ENCODE measurements around the gene CCDC24. TPM values are rescaled to one million over a fixed set of nuclear protein-coding genes. Genes with fewer than 3 reads are reported as not detected.

The CCDC24 gene
- total and polyA plus RNA-seq, 2 of the 13 experiments (the other 11 are each of a cell fraction or from before 2014, with no cell fraction given), result 1.4 to 2.9 TPM

GRCh38 chr1:44029911-44030604, 38.7 kb downstream of the CCDC24 start (continued):
- TF ChIP-seq ZNF574 (CRISPR knock-in tag; IDR thresholded peaks at IDR 0.05) (no peak), ARID4A (CRISPR knock-in tag; IDR thresholded peaks at IDR 0.05; ENCODE audit: borderline replicate concordance) (peak; percentile 83; the same call in 1 of the 2 replicates), SRY (CRISPR knock-in tag; IDR thresholded peaks at IDR 0.05) (peak; percentile 62; the same call in 1 of the 2 replicates), SALL2 (CRISPR knock-in tag; IDR thresholded peaks at IDR 0.05) (peak; percentile 33; the same call in 1 of the 2 replicates), MED13 (CRISPR knock-in tag; IDR thresholded peaks at IDR 0.05) (0 out of 2 replicates have a peak, but pooled peaks have one; percentile 21), FOXA3 (CRISPR knock-in tag; IDR thresholded peaks at IDR 0.05) (peak; percentile 7; the same call in 1 of the 2 replicates), ZMYM4 (CRISPR knock-in tag; IDR thresholded peaks at IDR 0.05) (0 out of 2 replicates have a peak, but pooled peaks have one; percentile 46), HOXD1 (CRISPR knock-in tag; IDR thresholded peaks at IDR 0.05) (peak; percentile 20; the same call in 1 of the 2 replicates), HMGXB4 (CRISPR knock-in tag; IDR thresholded peaks at IDR 0.05; ENCODE audit: borderline replicate concordance in 1 of 2, low read depth in 1 of 2) (peak; percentile 1 to 4; a peak in 1 of 4 replicates), ZBTB25 (CRISPR knock-in tag; IDR thresholded peaks at IDR 0.05) (peak; percentile 55; the same call in 1 of the 2 replicates), ELF3 (CRISPR knock-in tag; IDR thresholded peaks at IDR 0.05) (no peak), ZSCAN20 (CRISPR knock-in tag; IDR thresholded peaks at IDR 0.05; ENCODE audit: borderline replicate concordance) (peak; percentile 34; the same call in 1 of the 2 replicates), ELF1 (CRISPR knock-in tag; IDR thresholded peaks at IDR 0.05) (peak; percentile 32; the same call in 1 of the 2 replicates), TBX2 (CRISPR knock-in tag; IDR thresholded peaks at IDR 0.05; ENCODE audit: borderline replicate concordance) (peak; percentile 55; the same call in 1 of the 2 replicates), KLF6 (CRISPR knock-in tag; IDR thresholded peaks at IDR 0.05) (peak; percentile 25; the same call in 1 of the 2 replicates), POLR2A (IDR thresholded peaks at IDR 0.05; ENCODE audit: insufficient read depth in 1 of 2, low read depth in 2 of 2, low read length in 2 of 2) (peak; percentile 52 to 65), ZNF362 (CRISPR knock-in tag; IDR thresholded peaks at IDR 0.05; ENCODE audit: borderline replicate concordance) (0 out of 2 replicates have a peak, but pooled peaks have one; percentile 13)

Data from HepG2 (cell line).